ENCODE results near the gene SPEM3.
A peak's percentile ranks its signal among the peaks of the same experiment; 100 is the strongest.

SPEM3 gene

GRCh38 chr17:7403977-7404736 lies 24.5 kb upstream of the SPEM3 start, which contains the start of gene TMEM256:
TSS of gene TMEM256 (minus strand) at chr17:7404097. CDS start at chr17:7404084, 13 bp downstream.
- DNase-seq (ENCODE audit: low read depth in 2 of 2): peak; percentile 91 to 92

GRCh38 chr17:7404737-7405349 lies 23.8 kb upstream of the SPEM3 start:
- DNase-seq (ENCODE audit: low read depth in 2 of 2): peak in 1 of 2 donors; percentile 67

- no peak for DNase-seq (ENCODE audit: low read depth in 2 of 2)
Measured at GRCh38 chr17:7405350-7406234, 23.1 kb upstream of the SPEM3 start.

- DNase-seq (ENCODE audit: low read depth in 2 of 2): no peak
Measured at GRCh38 chr17:7406235-7406825, 22.3 kb upstream of the SPEM3 start.

- no peak for DNase-seq (ENCODE audit: low read depth in 2 of 2)
Measured at GRCh38 chr17:7407082-7407481, 21.6 kb upstream of the SPEM3 start.

GRCh38 chr17:7407485-7408251 lies 21.0 kb upstream of the SPEM3 start, which contains the start of gene NLGN2:
TSS of gene NLGN2 (plus strand) at chr17:7407845. CDS start at chr17:7408256, 411 bp downstream.
- DNase-seq (ENCODE audit: low read depth in 2 of 2): no peak

- no peak for DNase-seq (ENCODE audit: low read depth in 2 of 2)
Measured at GRCh38 chr17:7408252-7408727, 20.4 kb upstream of the SPEM3 start.

GRCh38 chr17:7408863-7409262 lies 19.8 kb upstream of the SPEM3 start:
- DNase-seq (ENCODE audit: low read depth in 2 of 2): no peak

GRCh38 chr17:7409716-7410115 lies 18.9 kb upstream of the SPEM3 start:
- no peak for DNase-seq (ENCODE audit: low read depth in 2 of 2)

- DNase-seq (ENCODE audit: low read depth in 2 of 2): no peak
Measured at GRCh38 chr17:7410634-7411426, 17.8 kb upstream of the SPEM3 start.

- no peak for DNase-seq (ENCODE audit: low read depth in 2 of 2)
Measured at GRCh38 chr17:7411427-7411750, 17.3 kb upstream of the SPEM3 start.

- DNase-seq (ENCODE audit: low read depth in 2 of 2): no peak
Measured at GRCh38 chr17:7413346-7413985, 15.2 kb upstream of the SPEM3 start.

- DNase-seq (ENCODE audit: low read depth in 2 of 2): no peak
Measured at GRCh38 chr17:7414837-7415236, 13.8 kb upstream of the SPEM3 start.

GRCh38 chr17:7415784-7416183 lies 12.9 kb upstream of the SPEM3 start:
- no peak for DNase-seq (ENCODE audit: low read depth in 2 of 2)

- DNase-seq (ENCODE audit: low read depth in 2 of 2): no peak
Measured at GRCh38 chr17:7416323-7416722, 12.3 kb upstream of the SPEM3 start.

- DNase-seq (ENCODE audit: low read depth in 2 of 2): no peak
Measured at GRCh38 chr17:7417056-7417655, 11.5 kb upstream of the SPEM3 start.

GRCh38 chr17:7418472-7419152 lies 10.0 kb upstream of the SPEM3 start:
- DNase-seq (ENCODE audit: low read depth in 2 of 2): no peak

GRCh38 chr17:7419819-7420610 lies 8.6 kb upstream of the SPEM3 start, which contains the start of gene SPEM1:
TSS of gene SPEM1 (plus strand) at chr17:7420324. CDS start at chr17:7420385, 61 bp downstream.
- no peak for DNase-seq (ENCODE audit: low read depth in 2 of 2)
